ENCODE results near the gene SNX19. TPM values are rescaled to one million over a fixed set of nuclear protein-coding genes. Genes with fewer than 3 reads are reported as not detected.

The SNX19 gene
- total and polyA plus RNA-seq, 8 donors, result 34.1 to 66.4 (median 43.1) TPM

DNA sequence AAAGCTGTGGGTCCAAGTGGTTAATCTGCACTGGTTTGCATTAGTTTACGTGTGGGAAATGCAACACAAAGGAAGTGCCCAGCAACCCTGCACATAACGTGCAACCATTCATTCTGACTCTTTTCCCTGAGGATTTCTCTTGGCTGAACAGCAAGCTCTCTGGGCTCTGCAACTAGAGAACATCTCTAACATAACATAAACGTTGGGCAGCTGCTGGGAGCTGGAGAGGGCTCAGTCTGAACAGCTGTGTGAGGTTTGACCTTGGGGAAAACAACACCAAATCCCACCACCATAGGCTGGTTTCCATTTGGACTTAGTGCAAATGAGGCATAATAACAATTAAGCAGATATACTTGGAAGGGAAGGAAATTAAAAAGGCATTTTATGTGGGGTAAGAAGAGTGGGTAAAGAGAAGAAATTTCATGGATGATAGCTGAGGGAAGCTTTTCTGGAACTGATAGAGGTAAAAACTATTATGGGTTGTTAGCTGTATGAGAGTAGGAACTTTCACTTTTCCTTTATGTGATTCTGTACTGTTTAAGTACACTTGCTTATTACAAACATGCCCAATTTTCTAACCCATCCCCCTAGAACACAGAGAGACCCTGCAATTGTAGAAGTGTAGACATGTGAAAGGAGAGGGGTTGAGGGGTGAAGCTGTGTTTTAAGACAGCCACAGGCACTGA, 76.2 kb downstream of the SNX19 start:
- Histone ChIP-seq H3K4me3 (no peak overlapping the region), H3K4me1 (no peaks in the 10 kb centered on the region), H3K27ac (no peak overlapping the region), H3K27me3 (no peaks in the 10 kb centered on the region), H3K9me3 (peaks cover 0 to 5% of the 10 kb centered on the region in 2 donors), H3K36me3 (no peaks in the 10 kb centered on the region)
- intact Hi-C loops (cut with DNase I), result no loop called here
- DNase-seq, result no peak
- TF ChIP-seq, protein P1, sequence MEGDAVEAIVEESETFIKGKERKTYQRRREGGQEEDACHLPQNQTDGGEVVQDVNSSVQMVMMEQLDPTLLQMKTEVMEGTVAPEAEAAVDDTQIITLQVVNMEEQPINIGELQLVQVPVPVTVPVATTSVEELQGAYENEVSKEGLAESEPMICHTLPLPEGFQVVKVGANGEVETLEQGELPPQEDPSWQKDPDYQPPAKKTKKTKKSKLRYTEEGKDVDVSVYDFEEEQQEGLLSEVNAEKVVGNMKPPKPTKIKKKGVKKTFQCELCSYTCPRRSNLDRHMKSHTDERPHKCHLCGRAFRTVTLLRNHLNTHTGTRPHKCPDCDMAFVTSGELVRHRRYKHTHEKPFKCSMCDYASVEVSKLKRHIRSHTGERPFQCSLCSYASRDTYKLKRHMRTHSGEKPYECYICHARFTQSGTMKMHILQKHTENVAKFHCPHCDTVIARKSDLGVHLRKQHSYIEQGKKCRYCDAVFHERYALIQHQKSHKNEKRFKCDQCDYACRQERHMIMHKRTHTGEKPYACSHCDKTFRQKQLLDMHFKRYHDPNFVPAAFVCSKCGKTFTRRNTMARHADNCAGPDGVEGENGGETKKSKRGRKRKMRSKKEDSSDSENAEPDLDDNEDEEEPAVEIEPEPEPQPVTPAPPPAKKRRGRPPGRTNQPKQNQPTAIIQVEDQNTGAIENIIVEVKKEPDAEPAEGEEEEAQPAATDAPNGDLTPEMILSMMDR (IDR thresholded peaks at IDR 0.05), result no peak
- no peak for ATAC-seq

DNA sequence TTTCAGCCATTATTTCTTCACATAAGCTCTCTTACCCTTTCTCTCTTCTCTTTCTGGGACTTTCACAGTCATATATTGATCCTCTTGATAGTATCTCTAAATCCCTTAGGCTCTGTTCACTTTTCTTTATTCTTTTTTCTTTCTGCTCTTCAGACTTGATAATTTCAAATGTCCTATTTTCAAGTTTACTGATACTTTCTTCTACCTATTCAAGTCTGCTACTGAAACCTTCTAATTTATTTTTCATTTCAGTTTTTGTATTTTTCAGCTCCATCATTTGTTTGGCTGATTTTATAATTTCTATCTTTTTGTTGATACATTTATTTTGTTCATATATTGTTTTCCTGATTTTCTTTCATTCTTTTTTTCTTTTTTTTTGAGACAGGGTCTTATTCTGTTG, 79.1 kb downstream of the SNX19 start:
- H3K27ac ChIP-seq, result no peak overlapping the region
- peaks cover 0 to 5% of the 10 kb centered on the region in 2 donors for H3K9me3 ChIP-seq
- no peaks in the 10 kb centered on the region for H3K27me3 ChIP-seq
- ATAC-seq (no peak), DNase-seq (no peak)
- H3K4me3 ChIP-seq, result no peak overlapping the region
- intact Hi-C loops (cut with DNase I), result no loop called here
- H3K4me1 ChIP-seq, result no peaks in the 10 kb centered on the region
- H3K36me3 ChIP-seq, result no peaks in the 10 kb centered on the region
- TF ChIP-seq, protein P1 (IDR thresholded peaks at IDR 0.05), result no peak

DNA sequence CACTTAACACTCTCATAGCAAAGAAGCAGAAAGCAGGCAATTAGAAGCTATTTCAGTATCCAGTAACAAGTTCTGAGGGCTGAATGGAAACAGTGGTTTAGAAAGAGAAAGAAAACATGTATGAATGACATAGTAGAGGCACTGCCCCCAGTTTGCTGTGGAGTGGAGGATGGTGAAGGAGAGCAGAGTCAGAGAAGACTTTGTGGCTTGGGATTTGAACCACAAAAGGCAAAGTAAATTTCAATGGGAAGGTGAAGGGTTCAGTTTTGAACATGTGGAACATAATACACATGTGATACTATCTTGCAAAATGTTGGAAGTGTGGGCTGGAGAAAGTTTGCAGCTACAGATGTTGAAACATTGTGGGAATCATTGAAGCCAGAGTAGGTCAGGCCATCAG, 81.4 kb downstream of the SNX19 start:
- H3K9me3 ChIP-seq, result peaks cover 0 to 5% of the 10 kb centered on the region in 2 donors
- no peaks in the 10 kb centered on the region for H3K27me3 ChIP-seq
- H3K4me3 ChIP-seq, result no peak overlapping the region
- TF ChIP-seq, protein P1 (IDR thresholded peaks at IDR 0.05), result no peak
- H3K4me1 ChIP-seq, result peaks cover 0 to 2% of the 10 kb centered on the region in 2 donors
- ATAC-seq (no peak), DNase-seq (no peak)
- H3K27ac ChIP-seq, result no peak overlapping the region
- no peaks in the 10 kb centered on the region for H3K36me3 ChIP-seq
- intact Hi-C loops (cut with DNase I), result no loop called here

DNA sequence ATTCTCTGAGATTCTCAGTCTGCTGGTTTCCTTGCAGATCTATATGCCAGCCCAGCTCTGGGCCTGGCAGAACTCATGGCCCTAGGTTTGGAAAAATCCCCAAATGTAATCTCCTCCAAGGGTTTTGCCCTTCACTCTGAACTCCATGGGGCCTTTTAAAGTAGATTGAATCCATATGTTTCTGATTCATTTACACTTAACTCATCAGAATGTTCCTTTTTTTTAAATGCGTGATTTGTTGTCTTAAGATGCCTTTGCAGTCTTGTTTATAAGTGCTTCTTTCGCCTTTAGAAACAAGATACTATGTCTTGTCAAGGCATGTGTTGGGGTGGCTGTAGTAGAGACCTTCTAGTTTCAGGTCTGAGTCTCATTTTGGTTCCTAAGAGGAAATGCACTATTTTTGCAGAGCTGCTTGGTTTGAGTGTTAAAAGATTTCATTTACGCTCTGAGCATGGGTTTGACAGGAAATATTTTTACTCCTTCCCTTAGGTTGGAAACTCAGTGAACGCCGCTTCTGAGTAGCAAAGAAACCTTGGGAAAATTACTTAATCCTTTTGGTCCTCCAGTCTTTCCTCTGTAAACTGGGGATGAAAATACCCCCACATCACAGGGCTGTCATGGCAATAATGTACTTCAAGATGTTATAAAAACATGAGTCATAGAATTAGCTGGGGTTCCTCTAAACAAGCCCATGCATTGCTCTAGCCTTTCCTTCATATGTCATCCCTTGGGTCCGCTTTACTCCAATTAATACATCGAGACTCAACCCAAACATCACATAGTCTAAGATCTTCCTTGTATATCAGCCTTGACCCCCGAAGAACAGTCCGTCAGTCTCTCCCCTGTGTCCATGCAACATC, 83.5 kb downstream of the SNX19 start:
- ATAC-seq (no peak), DNase-seq (no peak)
- Histone ChIP-seq H3K27ac (no peak overlapping the region), H3K9me3 (peaks cover 0 to 5% of the 10 kb centered on the region in 2 donors), H3K36me3 (no peaks in the 10 kb centered on the region), H3K4me1 (peaks cover 0 to 3% of the 10 kb centered on the region in 2 donors), H3K27me3 (no peaks in the 10 kb centered on the region), H3K4me3 (no peak overlapping the region)
- TF ChIP-seq, protein P1 (IDR thresholded peaks at IDR 0.05), result no peak
- intact Hi-C loops (cut with DNase I), result no loop called here

DNA sequence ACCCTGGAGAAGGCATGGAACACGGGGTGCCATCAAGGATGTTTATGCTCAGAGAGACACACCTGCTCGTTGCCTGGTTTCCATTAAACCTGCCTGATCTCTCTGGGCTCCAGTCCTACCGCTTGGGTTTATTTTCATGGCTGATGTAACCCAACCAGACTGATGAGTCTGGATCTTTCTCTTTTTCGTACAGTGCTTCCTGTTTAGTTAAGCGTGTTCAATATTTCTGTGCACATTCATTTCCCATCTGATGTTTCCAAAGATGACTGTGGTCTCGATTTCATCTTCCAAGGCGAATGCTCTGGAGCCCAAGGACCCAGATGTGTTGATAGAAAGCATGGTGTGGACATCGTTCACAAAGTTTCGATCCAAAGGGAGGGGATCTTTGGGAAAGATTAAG, 84.3 kb downstream of the SNX19 start:
- H3K9me3 ChIP-seq, result peaks cover 0 to under 1% of the 10 kb centered on the region in 2 donors
- H3K4me1 ChIP-seq, result peaks cover 0 to 3% of the 10 kb centered on the region in 2 donors
- ATAC-seq (no peak), DNase-seq (no peak)
- no peak overlapping the region for H3K27ac ChIP-seq
- no peak overlapping the region for H3K4me3 ChIP-seq
- intact Hi-C loops (cut with DNase I), result no loop called here
- H3K27me3 ChIP-seq, result no peaks in the 10 kb centered on the region
- H3K36me3 ChIP-seq, result no peaks in the 10 kb centered on the region
- TF ChIP-seq, protein P1 (IDR thresholded peaks at IDR 0.05), result no peak
